Left hindlimb (tissue), 1 donor: ENCODE results near the gene ATXN7.

Source experiments
- DNase-seq: peaks from one replicate; pipeline ENCODE4 v3.0.0-alpha.2; 2018

The ATXN7 gene

DNA sequence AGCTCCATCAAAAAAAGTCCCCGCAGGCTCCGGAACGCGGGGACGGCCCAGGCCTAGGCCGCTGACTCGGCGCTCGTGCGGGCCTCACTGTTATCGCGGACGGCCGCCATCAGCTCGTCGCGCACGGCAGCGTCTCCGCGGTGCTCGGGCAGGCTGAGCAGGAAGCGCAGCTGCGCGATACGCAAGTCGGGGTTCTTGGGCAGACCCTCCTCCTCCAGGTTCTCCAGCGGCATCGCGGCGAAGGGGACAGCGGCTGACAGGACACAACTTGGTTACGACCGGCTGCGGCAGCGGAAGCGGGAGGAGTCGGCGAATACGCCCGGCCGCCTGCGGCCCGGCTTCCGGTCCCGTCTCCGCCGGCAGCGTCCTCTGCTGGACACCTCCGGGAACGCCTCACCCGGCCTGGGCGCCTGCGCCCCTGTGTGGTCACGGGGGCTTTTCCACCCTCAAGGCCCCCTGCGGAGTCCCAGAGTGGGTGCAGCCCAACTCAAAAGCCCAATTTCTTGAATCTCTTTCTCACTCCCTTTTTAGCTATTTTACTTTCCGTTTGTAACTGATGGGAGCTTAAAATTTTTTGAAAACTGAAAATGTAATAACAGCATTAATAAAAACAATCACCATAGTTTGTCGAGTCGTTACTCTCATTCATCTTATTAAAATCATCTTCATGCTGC, 159.7 kb downstream of the ATXN7 start, which contains the start of gene PSMD6:
TSS of gene PSMD6 (minus strand) at position 308 of the 674 bp plus-strand sequence. CDS start at position 233, 75 bp downstream.
- DNase-seq, result peak; percentile 90

DNA sequence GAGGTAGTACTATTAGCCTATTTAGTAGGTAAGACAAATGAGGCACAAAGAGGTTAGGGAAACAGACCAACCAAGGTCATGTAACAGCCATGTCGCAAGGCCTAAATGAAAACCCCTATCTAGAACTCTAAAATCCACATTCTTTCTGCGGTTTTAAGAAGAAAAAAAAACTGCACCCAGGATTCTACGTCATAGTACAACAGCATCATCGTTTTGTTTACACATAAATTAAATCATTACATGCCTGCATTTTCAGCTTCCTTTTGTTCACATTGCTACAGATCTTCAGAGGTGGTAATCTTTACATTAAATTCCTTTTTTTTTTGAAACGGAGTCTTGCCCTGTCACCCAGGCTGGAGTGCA, 160.2 kb downstream of the ATXN7 start:
- no peak for DNase-seq

DNA sequence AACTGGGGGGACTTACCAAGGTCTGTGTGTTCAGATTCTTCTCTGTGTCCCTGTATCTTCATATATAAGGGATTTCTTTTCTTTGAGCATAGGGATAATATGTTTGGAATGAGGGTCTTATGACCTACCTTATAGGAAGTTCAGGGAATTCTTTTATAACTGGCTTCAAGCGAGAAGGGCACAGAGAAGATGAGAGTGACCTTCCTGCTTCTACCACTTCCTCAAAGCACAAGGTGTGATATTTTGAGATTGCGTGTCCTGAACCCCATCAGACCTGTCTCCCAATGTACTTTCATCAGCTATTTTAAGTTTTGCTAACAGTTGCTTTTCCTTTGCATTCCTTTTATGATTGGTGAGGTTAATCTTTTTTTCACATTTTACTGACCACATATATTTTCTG, 162.7 kb downstream of the ATXN7 start:
- no peak for DNase-seq

DNA sequence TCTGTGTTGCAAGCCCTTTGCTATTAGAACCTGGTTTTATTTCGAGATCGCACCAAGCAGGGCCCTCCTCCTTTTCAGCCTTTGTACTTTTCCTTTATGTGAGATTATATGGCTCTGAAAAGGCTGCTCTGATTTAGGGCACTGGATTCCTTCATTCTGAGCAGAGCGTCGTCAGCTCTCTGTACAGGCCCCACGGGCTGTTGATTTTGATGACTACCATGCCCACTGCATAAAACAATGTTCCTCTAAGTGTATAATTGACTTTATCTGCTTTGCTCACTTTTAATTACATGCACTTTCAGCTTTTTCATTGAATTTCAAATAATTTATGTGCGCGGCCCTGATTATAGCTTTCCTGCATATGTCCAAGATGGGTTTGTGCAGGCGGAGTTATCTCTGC, 164.0 kb downstream of the ATXN7 start:
- DNase-seq, result no peak

DNA sequence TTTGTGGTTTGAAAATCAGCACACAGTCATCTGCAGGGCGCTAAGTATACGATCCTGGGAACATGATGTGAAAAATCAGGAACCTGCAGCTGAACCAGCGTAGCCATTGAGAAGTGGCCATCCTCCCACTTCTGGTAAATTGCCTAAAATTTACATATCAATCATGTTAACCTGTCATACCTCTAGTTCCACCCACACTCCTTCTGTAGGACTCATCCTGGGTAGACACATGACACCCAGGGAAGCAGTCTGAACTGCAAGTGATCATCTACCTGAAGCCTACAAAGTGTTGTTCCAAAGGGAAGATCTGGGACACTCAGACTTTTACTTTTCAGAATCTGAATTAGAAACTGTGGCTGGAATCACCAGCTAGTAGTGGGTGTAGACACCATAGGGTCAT, 165.1 kb downstream of the ATXN7 start:
- DNase-seq, result no peak

DNA sequence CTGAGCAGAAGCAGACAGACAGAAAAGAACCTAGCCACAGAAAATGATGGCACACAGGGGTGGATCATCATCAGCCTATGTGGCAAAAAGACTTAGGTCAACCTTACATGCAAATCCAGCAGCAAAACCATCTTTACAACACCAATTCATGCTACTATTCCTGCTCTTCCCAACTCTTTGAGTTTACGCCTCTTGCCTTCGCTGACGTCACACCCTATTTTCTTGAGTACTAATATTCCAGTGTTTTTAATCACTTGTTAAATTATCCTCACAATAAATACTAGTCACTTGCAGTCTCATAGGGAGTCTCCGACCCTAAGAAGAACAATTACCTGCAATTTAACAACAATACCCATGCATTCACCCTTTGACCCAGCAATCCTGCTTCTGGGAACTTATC, 165.6 kb downstream of the ATXN7 start:
- DNase-seq, result no peak

DNA sequence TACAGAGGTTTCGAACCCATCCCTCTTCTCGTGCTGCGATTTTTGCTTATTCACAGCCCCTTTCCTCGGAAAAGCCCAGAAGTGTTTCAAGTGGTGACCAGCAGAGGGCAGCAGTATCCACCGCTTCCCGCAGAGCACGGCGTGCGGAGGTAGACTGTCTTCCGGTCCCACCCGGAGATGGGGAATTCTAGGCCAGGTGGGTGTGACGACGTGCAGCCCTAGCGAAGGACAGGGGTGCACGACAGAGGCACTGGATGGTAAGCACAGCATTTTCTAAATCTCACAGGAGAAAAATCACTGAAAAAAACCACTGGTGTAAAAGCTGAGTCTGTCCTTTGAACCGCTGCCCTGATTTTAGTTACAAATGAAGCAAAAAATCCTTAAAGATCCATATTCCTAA, 167.1 kb downstream of the ATXN7 start:
- peak; percentile 83 for DNase-seq

DNA sequence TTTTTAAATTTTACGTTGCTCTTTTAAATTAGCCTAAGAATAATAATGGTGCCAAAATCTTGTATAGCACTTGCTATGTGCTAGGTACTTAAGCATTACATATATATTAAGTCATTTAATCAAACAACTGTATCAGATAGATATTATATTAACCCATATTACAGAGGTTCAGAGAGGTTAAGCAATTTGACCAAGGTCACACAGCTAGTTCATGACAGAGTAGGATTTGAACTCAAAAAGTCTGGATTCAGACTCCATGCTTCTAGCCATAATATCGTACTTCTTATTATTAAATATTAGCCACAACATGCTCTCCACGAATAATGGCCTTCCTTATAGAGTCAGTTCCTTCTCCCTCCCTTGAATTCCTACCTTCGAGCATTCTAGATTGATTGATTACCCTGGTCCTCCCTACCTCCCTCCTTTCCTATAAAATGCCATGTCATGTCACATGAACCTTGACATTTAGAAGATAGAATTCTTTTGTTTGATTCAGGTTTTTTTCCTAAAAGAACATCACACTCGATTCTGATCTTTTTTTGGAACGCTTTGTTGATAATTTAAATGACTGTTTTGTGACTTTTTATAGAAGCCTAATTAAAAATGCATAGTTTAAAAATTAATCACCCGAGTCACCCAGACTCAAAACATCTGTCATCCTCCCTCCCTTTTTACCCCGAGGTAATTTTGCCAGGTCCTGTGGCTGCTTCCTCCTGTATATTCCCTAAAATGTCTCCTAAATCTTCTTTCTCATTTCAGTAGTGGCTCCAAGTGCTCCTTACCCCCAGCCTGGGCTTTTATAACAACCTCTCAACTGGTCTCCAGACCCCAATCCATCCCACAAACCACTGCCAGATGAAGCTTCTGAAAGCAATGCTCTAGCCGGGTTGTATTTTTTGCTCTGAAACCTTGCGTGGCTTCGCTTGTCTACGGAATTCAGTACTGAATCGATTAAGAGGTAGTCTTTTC, 168.2 kb downstream of the ATXN7 start:
- DNase-seq, result no peak

DNA sequence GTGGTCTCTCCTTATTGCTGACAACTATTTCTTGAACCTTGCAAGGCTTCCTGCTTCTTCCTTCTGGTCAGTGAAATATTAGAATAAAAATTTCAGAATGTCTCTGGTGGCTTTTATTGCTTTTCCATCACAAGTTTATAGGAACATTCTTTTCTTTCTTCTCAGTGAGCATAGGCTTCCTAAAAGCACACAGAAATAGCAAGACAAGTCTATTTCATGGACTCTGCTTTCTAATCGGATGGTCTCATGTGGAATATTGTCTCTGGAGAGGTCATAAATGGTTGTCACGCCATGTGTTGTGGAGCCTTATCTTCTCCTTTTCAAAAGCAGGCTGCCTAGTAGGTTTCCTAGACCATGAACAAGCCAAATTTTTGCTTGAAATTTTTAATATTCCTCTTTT, 169.4 kb downstream of the ATXN7 start:
- no peak for DNase-seq

DNA sequence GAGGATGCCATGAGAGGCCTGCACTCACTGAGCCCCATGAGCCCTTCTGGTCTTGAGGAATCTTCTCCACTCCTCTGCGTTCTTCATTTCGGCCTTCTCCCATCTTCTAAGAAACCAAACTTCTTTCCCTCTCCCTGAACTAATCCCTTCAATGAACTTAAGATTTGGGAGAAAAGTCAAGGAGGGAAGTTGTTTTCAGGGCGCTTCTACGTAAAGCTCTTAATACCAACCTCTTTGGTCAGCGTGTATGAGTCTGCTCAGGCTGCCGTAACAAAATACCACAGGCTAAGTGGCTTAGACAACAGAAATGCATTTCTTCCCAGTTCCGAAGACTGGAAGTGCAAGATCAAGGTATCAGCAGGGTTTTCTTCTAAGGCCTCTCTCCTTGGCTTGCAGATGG, 173.4 kb downstream of the ATXN7 start:
- no peak for DNase-seq

DNA sequence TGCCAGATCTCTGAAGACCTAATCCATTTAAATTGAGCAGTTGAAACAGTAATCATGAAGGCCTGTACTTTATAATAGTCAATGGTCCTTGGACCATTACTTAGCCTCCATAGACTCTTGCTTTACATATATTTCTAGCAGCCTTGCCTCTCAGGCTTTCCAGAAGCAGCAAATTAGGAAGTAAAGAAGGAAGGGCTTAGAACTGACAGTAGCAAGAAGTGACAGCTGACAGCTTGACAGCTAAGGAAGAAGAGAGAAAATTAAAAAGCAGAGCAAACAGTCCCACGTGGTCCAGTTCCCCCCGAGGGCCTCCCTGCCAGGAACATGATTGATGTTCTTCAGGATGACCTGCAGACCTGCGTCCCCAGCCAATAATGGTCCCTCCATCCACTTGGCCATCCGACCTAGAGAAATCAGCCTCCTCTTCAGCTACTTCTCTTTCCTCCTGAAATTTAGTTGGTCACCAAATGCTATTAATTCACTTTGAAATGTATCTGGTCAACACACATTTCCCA, 174.6 kb downstream of the ATXN7 start:
- DNase-seq, result no peak

DNA sequence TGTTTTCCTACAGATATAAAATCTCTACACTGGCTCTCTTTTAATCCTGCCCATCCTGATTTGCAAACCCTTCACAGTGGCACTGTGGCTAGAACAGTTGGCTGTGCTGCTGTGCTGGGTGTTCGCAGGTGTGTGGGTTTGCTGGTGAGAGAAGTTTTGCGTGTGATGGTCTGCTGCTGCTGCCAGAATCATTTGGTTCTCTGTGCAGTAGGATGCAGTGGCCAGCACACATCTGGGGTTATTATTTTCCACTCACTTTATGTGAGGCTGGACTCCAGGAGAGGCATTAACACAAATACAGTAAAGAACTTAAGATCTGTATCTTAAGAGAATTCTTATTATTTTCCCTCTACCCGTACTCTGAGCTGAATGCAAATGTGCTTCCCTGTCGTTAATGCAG, 175.7 kb downstream of the ATXN7 start:
- DNase-seq, result no peak

DNA sequence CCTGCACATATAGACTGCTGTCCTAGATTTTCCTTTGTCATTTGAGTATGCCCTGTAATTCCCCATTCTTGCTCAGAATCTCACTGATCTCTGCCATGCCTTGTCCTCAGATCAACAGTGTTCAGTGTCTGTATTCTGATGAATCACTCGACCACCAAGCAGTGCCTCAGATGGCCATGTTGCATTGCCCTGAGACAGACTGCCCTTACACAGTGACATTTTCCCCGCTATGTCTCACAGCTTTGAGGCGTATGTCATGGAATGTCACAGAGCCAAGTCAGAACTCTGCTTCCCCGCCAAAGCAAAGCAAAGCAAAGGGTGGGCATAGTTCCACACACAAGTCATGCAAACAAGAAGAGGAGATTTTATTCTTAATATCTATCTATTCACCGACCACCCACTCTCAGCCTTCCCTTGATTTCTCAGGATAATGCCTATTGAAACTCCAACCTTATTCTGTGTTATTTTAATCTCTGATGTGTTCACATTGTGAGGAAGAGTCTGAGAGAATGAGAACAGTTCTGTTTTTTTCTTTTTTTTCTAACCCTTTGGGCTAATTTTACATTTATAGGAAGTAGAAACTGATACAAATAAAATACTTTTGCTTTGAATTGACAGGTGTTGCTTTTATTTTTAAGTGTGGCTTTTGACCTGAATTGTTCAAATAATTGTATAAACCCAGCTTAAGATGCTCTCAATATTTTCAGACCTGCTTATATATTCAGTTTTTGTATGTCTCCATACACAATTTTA, 176.5 kb downstream of the ATXN7 start:
- DNase-seq, result no peak

DNA sequence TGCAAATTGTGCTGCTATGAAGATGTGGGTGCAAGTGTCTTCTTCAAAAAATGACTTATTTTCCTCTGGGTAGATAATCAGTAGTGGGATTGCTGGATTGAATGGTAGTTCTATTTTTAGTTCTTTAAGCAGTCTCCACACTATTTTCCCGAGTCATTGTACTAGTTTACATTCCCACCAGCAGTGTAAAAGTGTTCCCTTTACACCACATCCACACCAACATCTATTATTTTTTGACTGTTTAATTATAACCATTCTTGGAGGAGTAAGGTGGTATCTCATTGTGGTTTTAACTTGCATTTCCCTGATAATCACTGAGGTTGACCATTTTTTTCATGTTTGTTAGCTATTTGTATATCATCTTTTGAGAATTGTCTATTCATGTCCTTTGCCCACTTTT, 179.3 kb downstream of the ATXN7 start:
- DNase-seq, result no peak

DNA sequence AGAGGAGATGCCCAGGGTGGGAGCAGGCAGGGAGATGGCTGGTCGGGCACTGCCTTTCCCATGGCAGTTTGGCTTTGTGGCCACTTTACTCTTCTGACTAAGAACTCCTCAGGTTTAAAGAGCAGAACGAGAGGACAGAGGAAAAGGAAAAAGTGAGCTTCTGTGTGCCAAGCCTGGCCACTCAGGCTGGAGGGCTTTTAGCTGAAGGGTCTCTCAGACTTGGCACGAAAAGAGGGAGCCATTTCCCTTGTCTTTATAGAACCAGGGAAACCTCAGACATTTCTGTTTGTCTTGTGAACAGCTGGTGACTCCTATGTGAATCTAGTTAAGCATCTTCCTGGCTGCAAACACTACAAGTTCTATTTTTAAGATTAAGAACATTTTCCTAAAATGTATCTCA, 182.9 kb downstream of the ATXN7 start:
- no peak for DNase-seq

DNA sequence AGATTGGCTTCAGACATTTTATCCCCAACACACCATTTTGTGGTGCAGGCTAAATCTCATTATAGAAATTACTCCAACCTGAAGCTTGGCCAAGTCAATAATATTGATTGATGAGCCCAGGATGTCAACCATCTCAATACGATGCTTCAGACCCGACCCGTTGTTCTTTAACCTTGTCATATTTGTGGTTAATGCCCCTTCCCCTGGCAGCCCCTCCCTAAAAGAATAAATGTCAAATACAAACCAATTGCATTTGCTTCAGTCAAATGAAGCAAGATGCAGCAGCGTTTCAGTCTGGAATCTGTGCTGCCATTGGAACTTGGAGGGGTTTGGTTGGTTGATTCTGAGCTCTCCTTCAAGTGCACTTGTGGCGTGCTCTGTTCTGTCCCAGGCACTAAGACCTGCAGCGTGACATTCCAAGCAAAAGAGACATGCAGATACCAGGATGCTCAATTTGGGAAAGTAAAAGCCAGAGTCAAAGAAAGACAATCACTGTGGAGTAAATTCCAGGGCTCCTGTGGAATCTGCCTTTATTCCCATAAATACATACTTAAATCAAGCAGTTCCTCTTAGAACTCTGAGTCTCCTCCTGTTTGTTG, 183.4 kb downstream of the ATXN7 start:
- DNase-seq, result no peak

DNA sequence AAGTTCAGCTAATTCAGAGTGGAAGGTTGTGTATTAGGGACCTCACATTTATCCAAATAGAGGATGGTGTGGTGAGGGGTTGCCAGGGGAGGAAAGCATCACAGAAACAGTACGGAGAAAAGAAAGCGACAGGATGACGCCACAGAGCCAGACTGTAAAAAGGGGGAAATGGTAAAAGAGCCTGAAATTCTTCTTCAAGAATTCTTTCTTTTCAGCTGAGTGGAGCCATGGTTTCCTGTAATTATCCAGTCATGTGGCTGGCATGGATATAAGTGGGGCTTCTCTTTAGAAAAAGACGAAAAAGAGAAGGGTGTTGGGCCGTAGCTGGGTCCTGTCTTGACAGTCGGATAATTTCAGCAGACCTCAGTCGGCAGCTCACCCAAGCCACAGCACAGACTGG, 184.1 kb downstream of the ATXN7 start:
- no peak for DNase-seq

DNA sequence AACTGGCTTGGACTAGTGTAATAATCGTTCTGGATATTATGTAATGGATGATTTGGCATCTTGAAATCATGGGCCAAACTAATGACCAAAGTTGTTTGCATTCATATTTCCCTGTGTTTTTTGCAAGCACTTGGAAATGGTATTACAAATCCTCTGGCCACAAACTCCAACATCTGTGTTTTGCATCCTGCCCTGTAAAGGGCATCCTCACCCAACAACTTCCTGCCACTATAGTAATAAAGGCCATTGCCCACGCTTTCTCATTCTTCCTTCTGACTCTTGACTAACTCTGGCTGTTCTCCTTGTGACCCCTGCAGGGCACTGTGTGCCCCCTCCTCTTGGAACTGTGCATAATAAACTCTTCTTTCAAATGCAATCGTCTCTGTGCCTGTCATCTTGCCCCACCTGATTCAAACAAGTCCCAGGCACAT, 185.0 kb downstream of the ATXN7 start:
- no peak for DNase-seq

DNA sequence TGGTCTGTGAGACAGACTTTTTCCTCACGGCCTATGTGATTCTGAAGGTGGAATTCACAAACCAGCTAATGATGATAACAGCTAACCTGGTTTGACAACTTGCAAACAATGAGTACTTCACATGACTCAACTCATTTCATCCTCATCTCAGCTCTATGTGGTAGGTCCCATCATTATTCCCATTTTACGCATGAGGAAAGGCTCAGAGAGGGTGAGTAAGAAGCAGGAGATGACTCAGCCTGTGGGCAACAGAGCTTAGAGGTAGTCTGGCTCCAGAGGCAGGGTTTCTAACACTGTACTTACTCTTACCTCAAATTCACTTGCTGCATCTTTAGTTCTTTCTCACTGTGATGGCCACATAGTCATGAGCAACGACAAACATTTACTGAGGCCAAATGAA, 185.5 kb downstream of the ATXN7 start:
- no peak for DNase-seq

DNA sequence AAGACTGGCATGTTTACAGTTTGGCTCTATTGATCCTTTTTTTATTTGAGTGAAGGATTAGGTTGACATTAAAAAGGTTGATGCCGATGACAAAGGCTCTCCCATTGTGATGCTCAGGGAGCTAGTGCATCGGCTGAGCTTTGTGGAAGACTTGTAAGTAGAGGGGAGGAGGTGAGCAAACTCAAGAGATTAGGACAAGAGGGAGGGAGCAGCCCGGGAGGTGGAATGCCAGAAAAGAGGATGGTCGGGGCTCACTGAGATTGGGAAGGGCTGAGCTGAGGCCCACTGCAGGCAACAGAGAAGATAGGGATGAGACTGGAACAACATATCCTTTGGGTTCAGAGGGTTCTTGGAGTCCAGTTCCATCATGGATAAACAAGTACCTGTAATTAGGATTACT, 186.2 kb downstream of the ATXN7 start:
- no peak for DNase-seq
